Vagina (tissue), 2 donors: ENCODE measurements around the gene MAGEA9B.
"Not testable (repeated sequence)": the region's sequence is repeated elsewhere in the genome, so short reads cannot be mapped to it uniquely, and the experiment has no call there.

Experiments used
- CTCF ChIP-seq, 3 experiments: fragments of 450-650 bp in 2 of 3; fragments of 200-600 bp in 1 of 3; sonication (generic) in 1 of 3; IDR thresholded peaks; one replicate each; pipeline ENCODE4 v1.5.1; 2017 to 2019; ENCODE audit warnings: antibody characterized with exemption in 3 of 3, mild to moderate bottlenecking in 2 of 3, moderate library complexity in 2 of 3
- POLR2A ChIP-seq, 2 donors: fragments of 450-650 bp; IDR thresholded peaks; one replicate each; pipeline ENCODE4 v1.6.1; 2017; ENCODE audit warnings: antibody characterized with exemption in 2 of 2, mild to moderate bottlenecking in 2 of 2, moderate library complexity in 2 of 2
- POLR2AphosphoS5 ChIP-seq, 2 donors: sonication (generic); formaldehyde crosslinking; IDR thresholded peaks; one replicate each; pipeline ENCODE4 v1.9.0; 2017; ENCODE audit warnings: antibody characterized with exemption in 2 of 2, mild to moderate bottlenecking in 2 of 2, low read depth in 1 of 2; ENCODE audit not compliant: insufficient read depth in 1 of 2

DNA sequence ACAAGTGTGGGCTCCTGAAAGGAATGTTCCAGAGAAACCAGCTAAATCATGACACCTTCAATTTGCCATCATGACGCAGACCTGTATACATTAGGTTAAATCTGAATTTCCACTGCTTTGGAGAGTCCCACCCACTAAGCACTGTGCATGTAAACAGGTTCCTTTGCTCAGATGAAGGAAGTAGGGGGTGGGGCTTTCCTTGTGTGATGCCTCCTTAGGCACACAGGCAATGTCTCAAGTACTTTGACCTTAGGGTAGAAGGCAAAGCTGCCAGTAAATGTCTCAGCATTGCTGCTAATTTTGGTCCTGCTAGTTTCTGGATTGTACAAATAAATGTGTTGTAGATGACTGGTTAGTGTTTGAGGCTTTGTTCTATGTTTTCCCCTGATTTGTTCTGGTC is 40.3 kb downstream of the MAGEA9B start:
- not testable (repeated sequence) for TF ChIP-seq CTCF (IDR thresholded peaks at IDR 0.05); POLR2A (IDR thresholded peaks at IDR 0.05); POLR2AphosphoS5 (IDR thresholded peaks at IDR 0.05; ENCODE audit: insufficient read depth in 1 of 2, low read depth in 1 of 2)
